ENCODE results near the gene CSMD2. TPM values are rescaled to one million over a fixed set of nuclear protein-coding genes. Genes with fewer than 3 reads are reported as not detected.

Gene CSMD2
- total RNA-seq, 1 experiment from 2014 or later, result 0.22 TPM

- no peaks in the 10 kb centered on the region for H3K9me2 ChIP-seq (ENCODE audit: insufficient read depth)
- ChIA-PET RAD21 (ENCODE audit: low non-redundant PET in 1 of 2, low total read pairs in 2 of 2, uncharacterized antibody in 2 of 2, unreplicated experiment in 2 of 2) (no interaction called here), POLR2A (no interaction called here), CTCF (no interaction called here)
- H2AFZ ChIP-seq (ENCODE audit: low read depth, low read length, poor library complexity, severe bottlenecking), result no peak overlapping the region
- no peak overlapping the region for H3K9ac ChIP-seq (ENCODE audit: low read length)
- intact Hi-C loops (cut with micrococcal nuclease), result no loop called here
- no TSS peak for BruUV-seq (replicated peaks)
- ATAC-seq, result no peak
- no peak for TF ChIP-seq RAD21 (IDR thresholded peaks at IDR 0.05; ENCODE audit: low read depth)
- TF ChIP-seq EZH2 (IDR thresholded peaks at IDR 0.05), result no peak
- no peak for TF ChIP-seq MAX (IDR thresholded peaks at IDR 0.05)
- TF ChIP-seq EGR1 (IDR thresholded peaks at IDR 0.05; ENCODE audit: low read depth), result no peak
- no peak for TF ChIP-seq SRF (IDR thresholded peaks at IDR 0.05; ENCODE audit: low read depth)
- TF ChIP-seq CEBPB (IDR thresholded peaks at IDR 0.05; ENCODE audit: low read depth), result no peak
- no peak for TF ChIP-seq TCF7L2 (IDR thresholded peaks at IDR 0.05; ENCODE audit: borderline replicate concordance, extremely low read depth, insufficient read depth, insufficient read length)
- TF ChIP-seq ZBTB33 (IDR thresholded peaks at IDR 0.05; ENCODE audit: extremely low read depth, insufficient replicate concordance, low read length), result no peak
- no peak for TF ChIP-seq ELF1 (IDR thresholded peaks at IDR 0.05; ENCODE audit: borderline replicate concordance, low read depth)
- no peak for TF ChIP-seq ATF3 (IDR thresholded peaks at IDR 0.05)
- no peak for TF ChIP-seq POLR2A (IDR thresholded peaks at IDR 0.05; ENCODE audit: borderline replicate concordance, extremely low read depth, insufficient read depth, insufficient read length)
- no peak for TF ChIP-seq YY1 (IDR thresholded peaks at IDR 0.05; ENCODE audit: extremely low read depth, insufficient replicate concordance, low read depth, low read length)
- TF ChIP-seq POLR2AphosphoS5 (IDR thresholded peaks at IDR 0.05; ENCODE audit: low read depth, low read length), result no peak
- no peak for TF ChIP-seq ZNF274 (IDR thresholded peaks at IDR 0.05; ENCODE audit: low read depth, low read length)
- TF ChIP-seq EZH2phosphoT487 (IDR thresholded peaks at IDR 0.05; ENCODE audit: borderline replicate concordance), result no peak
- H3K4me2 ChIP-seq (ENCODE audit: low read length), result no peak overlapping the region
- H4K20me1 ChIP-seq (ENCODE audit: insufficient read depth), result no peaks in the 10 kb centered on the region
- H3K79me2 ChIP-seq (ENCODE audit: insufficient read depth, low read length), result no peaks in the 10 kb centered on the region
- no peaks in the 10 kb centered on the region for H3K9me3 ChIP-seq (ENCODE audit: control insufficient read depth in 1 of 2, insufficient read depth in 1 of 2, low read depth in 1 of 2, low read length in 2 of 2)
- no peaks in the 10 kb centered on the region for H3K4me1 ChIP-seq (ENCODE audit: control insufficient read depth in 1 of 2, insufficient read depth in 2 of 2, low read length in 2 of 2)
- DNase-seq (ENCODE audit: low read depth, low spot score), result no peak
- no peak overlapping the region for H3K27ac ChIP-seq (ENCODE audit: low read depth, low read length)
- no peak overlapping the region for H3K4me3 ChIP-seq (replicated peaks in 1 of 2; ENCODE audit: low read depth in 1 of 2, low read length in 2 of 2)
- peaks cover 9% of the 10 kb centered on the region for H3K27me3 ChIP-seq (ENCODE audit: insufficient read depth, low read length)
- H3K36me3 ChIP-seq (ENCODE audit: control insufficient read depth in 1 of 2, insufficient read depth in 2 of 2, low read length in 2 of 2), result no peaks in the 10 kb centered on the region
Observed at GRCh38 chr1:33921281-33921680, 243.7 kb downstream of the CSMD2 start.
